B cell (primary cell): Measurements from ENCODE around the gene XRCC1. TPM values are rescaled to one million over a fixed set of nuclear protein-coding genes. Genes with fewer than 3 reads are reported as not detected.

ENCODE experiments used
- ATAC-seq: fragments of 200-7000 bp; cut with Tn5 transposase; one replicate; pipeline ENCODE4 v1.10.0; 2021; ENCODE audit warnings: low read depth, mild to moderate bottlenecking, moderate number of reproducible peaks, moderate library complexity
- CTCF ChIA-PET: fragments of 350-600 bp; sonication (Branson Sonifier 250); formaldehyde crosslinking; loops from one replicate; lab custom pipeline; 2021; ENCODE audit warnings: antibody characterized with exemption, inconsistent platforms; lab: Charles Lee
- POLR2A ChIA-PET: fragments of 350-600 bp; sonication (Branson Sonifier 250); formaldehyde crosslinking; loops from one replicate; lab custom pipeline; 2021; ENCODE audit warnings: antibody characterized with exemption; lab: Charles Lee
- DNase-seq: peaks from one replicate; pipeline ENCODE4 v3.0.0; 2013
- H2AFZ ChIP-seq: 2 replicates; pipeline ENCODE4 v1.6.1; 2012; ENCODE audit warnings: mild to moderate bottlenecking, low read depth, low read length; ENCODE audit not compliant: insufficient read depth, poor library complexity, severe bottlenecking
- H3K27ac ChIP-seq, 2 donors: 1 replicate in 1 of 2; 2 replicates in 1 of 2; pipeline ENCODE4 v1.5.1; 2012 to 2013; ENCODE audit warnings: low read length in 2 of 2, mild to moderate bottlenecking in 2 of 2, moderate library complexity in 1 of 2
- H3K27me3 ChIP-seq, 4 experiments: fragments of 200-600 bp in 1 of 4; sonication (generic) in 1 of 4; replicated peaks in 1 of 4; 1 replicate in 2 of 4; 2 replicates in 2 of 4; pipeline versions ENCODE4 v1.6.1 to v1.7.0; 2013 to 2016; ENCODE audit warnings: low read length in 3 of 4, mild to moderate bottlenecking in 2 of 4, mixed read lengths in 1 of 4, moderate library complexity in 1 of 4; ENCODE audit not compliant: insufficient read depth in 4 of 4, control insufficient read depth in 3 of 4; ENCODE audit errors: control extremely low read depth in 1 of 4
- H3K36me3 ChIP-seq, 2 experiments: replicated peaks in 1 of 2; 1 replicate in 1 of 2; 2 replicates in 1 of 2; pipeline versions ENCODE4 v1.6.1 to v1.7.1; 2013; ENCODE audit warnings: low read length in 1 of 2; ENCODE audit not compliant: insufficient read depth in 2 of 2, control insufficient read depth in 1 of 2; ENCODE audit errors: control extremely low read depth in 1 of 2, extremely low read depth in 1 of 2
- H3K4me1 ChIP-seq, 2 donors: fragments of 200-600 bp in 1 of 2; sonication (generic) in 1 of 2; 1 replicate in 1 of 2; 2 replicates in 1 of 2; pipeline versions ENCODE4 v1.5.1 to v1.6.1; 2013 to 2017; ENCODE audit warnings: low read length in 2 of 2; ENCODE audit not compliant: control insufficient read depth in 2 of 2, insufficient read depth in 2 of 2
- H3K4me2 ChIP-seq: replicated peaks from 2 replicates; pipeline ENCODE3; 2012; ENCODE audit warnings: mild to moderate bottlenecking, low read depth, low read length; ENCODE audit not compliant: poor library complexity, severe bottlenecking
- H3K4me3 ChIP-seq, 5 experiments: fragments of 200-600 bp in 1 of 5; sonication (generic) in 1 of 5; 1 replicate in 3 of 5; 2 replicates in 2 of 5; pipeline versions ENCODE4 v1.5.1 to v1.7.0; 2011 to 2016; ENCODE audit warnings: low read length in 4 of 5, mild to moderate bottlenecking in 4 of 5, low read depth in 2 of 5, control low read depth in 1 of 5, moderate library complexity in 1 of 5; ENCODE audit not compliant: insufficient read depth in 1 of 5; ENCODE audit errors: control extremely low read depth in 1 of 5, extremely low read depth in 1 of 5
- H3K79me2 ChIP-seq: fragments of 200-600 bp; sonication (generic); one replicate; pipeline ENCODE4 v1.6.0; 2016; ENCODE audit warnings: low read length; ENCODE audit not compliant: control insufficient read depth, insufficient read depth
- H3K9ac ChIP-seq: fragments of 200-600 bp; sonication (generic); 2 replicates; pipeline ENCODE4 v1.6.1; 2017; ENCODE audit warnings: mild to moderate bottlenecking, low read length, moderate library complexity
- H3K9me3 ChIP-seq, 3 donors: one replicate each; pipeline versions ENCODE4 v1.6.1 to v1.7.1; 2013; ENCODE audit warnings: low read length in 2 of 3; ENCODE audit not compliant: control insufficient read depth in 2 of 3, insufficient read depth in 1 of 3; ENCODE audit errors: control extremely low read depth in 1 of 3
- H4K20me1 ChIP-seq: 2 replicates; pipeline ENCODE4 v1.6.0; 2012; ENCODE audit warnings: mild to moderate bottlenecking, low read length; ENCODE audit not compliant: insufficient read depth, control insufficient read depth, poor library complexity, severe bottlenecking
- H3K27ac Mint-ChIP-seq: one replicate; pipeline ENCODE4 v1.8.0; 2021; ENCODE audit warnings: mixed read lengths
- H3K27me3 Mint-ChIP-seq: one replicate; pipeline ENCODE4 v1.8.0; 2021; ENCODE audit warnings: mixed read lengths
- H3K4me1 Mint-ChIP-seq: one replicate; pipeline ENCODE4 v1.8.0; 2021; ENCODE audit warnings: mixed read lengths
- H3K4me3 Mint-ChIP-seq: one replicate; pipeline ENCODE4 v1.8.0; 2021; ENCODE audit warnings: mixed read lengths
- H3K9me3 Mint-ChIP-seq: one replicate; pipeline ENCODE4 v1.8.0; 2022; ENCODE audit warnings: mixed read lengths; ENCODE audit not compliant: insufficient read depth
- EZH2 ChIP-seq: IDR thresholded peaks from 2 replicates; pipeline ENCODE4 v1.6.1; 2012; ENCODE audit warnings: borderline replicate concordance, low read depth, mild to moderate bottlenecking, moderate library complexity, low read length; ENCODE audit not compliant: insufficient read depth, poor library complexity, severe bottlenecking
- WGBS: methylation state at CpG from one replicate; pipeline ENCODE4 v1.1.5; 2013; ENCODE audit warnings: missing lambda C conversion rate; ENCODE audit not compliant: insufficient coverage; 5-methylcytosine and 5-hydroxymethylcytosine counted together
- intact Hi-C: fragments of 100-400 bp; cut with micrococcal nuclease; formaldehyde crosslinking; loops from one replicate; pipeline ENCODE4 v1.10.0; 2022
- polyA plus RNA-seq: library from polyadenylated mRNA; depleted of rRNA; stranded (reverse); fragments of >200 nt; gene quantifications from 2 replicates; pipeline ENCODE4 v1.2.3, GENCODE V29; 2012
- total RNA-seq, 2 donors: library from RNA; stranded (reverse); fragments of 120-200 nt in 1 of 2; gene quantifications; 1 replicate in 1 of 2; 2 replicates in 1 of 2; pipeline versions ENCODE4 v1.2.3 to v1.2.4, GENCODE V29; 2013 to 2022
- TF ChIP-seq, protein P1 (sequence below): fragments of 200-600 bp; IDR thresholded peaks from one replicate; pipeline ENCODE4 v1.8.0; 2022; ENCODE audit warnings: antibody characterized with exemption, mild to moderate bottlenecking

The XRCC1 gene
- total and polyA plus RNA-seq, 2 donors (not counting 1 experiment from before 2014, with no cell fraction given): 34.6 to 38.2 TPM

DNA sequence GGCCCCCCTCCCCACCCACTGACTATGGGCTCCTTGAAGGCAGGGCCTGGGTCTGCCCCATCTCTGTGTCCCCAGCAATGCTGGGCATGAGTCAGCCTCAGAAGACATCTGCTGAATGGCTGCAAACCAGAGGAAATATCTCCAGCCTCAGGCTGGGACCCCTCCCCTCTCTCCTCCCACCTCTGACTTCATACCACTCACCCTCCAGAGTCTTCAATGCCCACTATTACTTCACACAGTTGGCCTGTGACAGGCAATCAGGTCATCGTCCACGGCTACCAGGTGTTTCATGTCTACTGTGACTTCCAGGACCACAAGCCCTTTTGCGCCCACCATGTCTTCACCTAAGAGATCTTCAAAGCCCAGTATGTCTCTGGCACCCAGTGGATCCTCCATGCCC, 36.5 kb upstream of the XRCC1 start, which contains the start of gene SRRM5:
SRRM5 (plus strand) TSS at position 301 of the 400 bp plus-strand sequence; CDS start at position 335, 34 bp downstream.
- Histone ChIP-seq H4K20me1 (peaks cover 6% of the 10 kb centered on the region), H3K79me2 (peaks cover 36% of the 10 kb centered on the region), H3K4me1 (peaks cover 3 to 8% of the 10 kb centered on the region in 2 donors), H3K27me3 (no peaks in the 10 kb centered on the region), H3K4me2 (no peak within 1 kb of the TSS), H2AFZ (no peak within 1 kb of the TSS), H3K4me3 (no peak within 1 kb of the TSS), H3K36me3 (peaks cover 0 to 26% of the 10 kb centered on the region in 2 experiments), H3K9ac (no peak within 1 kb of the TSS), H3K9me3 (no peaks in the 10 kb centered on the region), H3K27ac (no peak within 1 kb of the TSS)
- ChIA-PET POLR2A (no interaction called here), CTCF (no interaction called here)
- DNase-seq (no peak), ATAC-seq (no peak)
- 98% methylated on average over 3 of the region's 3 CpGs for WGBS
- Mint-ChIP-seq H3K27me3 (no peaks in the 10 kb centered on the region), H3K9me3 (no peaks in the 10 kb centered on the region), H3K4me1 (peaks cover 6% of the 10 kb centered on the region), H3K27ac (no peak within 1 kb of the TSS), H3K4me3 (no peak within 1 kb of the TSS)
- intact Hi-C loops: no loop called here
- TF ChIP-seq, protein P1, sequence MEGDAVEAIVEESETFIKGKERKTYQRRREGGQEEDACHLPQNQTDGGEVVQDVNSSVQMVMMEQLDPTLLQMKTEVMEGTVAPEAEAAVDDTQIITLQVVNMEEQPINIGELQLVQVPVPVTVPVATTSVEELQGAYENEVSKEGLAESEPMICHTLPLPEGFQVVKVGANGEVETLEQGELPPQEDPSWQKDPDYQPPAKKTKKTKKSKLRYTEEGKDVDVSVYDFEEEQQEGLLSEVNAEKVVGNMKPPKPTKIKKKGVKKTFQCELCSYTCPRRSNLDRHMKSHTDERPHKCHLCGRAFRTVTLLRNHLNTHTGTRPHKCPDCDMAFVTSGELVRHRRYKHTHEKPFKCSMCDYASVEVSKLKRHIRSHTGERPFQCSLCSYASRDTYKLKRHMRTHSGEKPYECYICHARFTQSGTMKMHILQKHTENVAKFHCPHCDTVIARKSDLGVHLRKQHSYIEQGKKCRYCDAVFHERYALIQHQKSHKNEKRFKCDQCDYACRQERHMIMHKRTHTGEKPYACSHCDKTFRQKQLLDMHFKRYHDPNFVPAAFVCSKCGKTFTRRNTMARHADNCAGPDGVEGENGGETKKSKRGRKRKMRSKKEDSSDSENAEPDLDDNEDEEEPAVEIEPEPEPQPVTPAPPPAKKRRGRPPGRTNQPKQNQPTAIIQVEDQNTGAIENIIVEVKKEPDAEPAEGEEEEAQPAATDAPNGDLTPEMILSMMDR: no peak
- TF ChIP-seq EZH2: no peak

DNA sequence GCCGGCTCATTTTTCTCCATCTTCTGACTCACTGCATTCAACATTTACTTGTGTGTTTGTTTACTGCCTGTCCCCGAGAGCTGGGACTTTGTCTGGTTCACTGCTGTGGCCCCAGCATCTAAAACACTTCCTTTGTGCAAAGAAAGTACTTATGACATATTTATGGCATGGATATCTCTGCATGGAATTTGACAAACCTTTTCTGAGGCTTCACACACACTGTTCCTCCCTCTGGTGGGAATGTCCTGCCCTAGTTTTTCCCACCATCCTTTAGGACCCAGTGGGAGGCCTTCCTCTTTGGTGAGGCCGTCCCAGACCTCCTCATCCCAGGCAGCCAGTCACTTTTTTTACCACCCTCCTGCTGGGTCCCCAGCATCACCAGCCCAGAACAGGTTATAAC, 35.2 kb upstream of the XRCC1 start:
- Histone ChIP-seq H3K4me1 (peaks cover 3 to 8% of the 10 kb centered on the region in 2 donors), H2AFZ (no peak overlapping the region), H3K27me3 (no peaks in the 10 kb centered on the region), H3K36me3 (peaks cover 0 to 26% of the 10 kb centered on the region in 2 experiments), H4K20me1 (peaks cover 6% of the 10 kb centered on the region), H3K79me2 (peaks cover 32% of the 10 kb centered on the region), H3K9ac (no peak overlapping the region), H3K4me3 (no peak overlapping the region), H3K27ac (no peak overlapping the region), H3K4me2 (no peak overlapping the region), H3K9me3 (no peaks in the 10 kb centered on the region)
- Mint-ChIP-seq H3K27me3 (no peaks in the 10 kb centered on the region), H3K27ac (no peak overlapping the region), H3K4me1 (peaks cover 4% of the 10 kb centered on the region), H3K4me3 (no peak overlapping the region), H3K9me3 (no peaks in the 10 kb centered on the region)
- TF ChIP-seq EZH2: no peak
- TF ChIP-seq, protein P1: no peak
- POLR2A ChIA-PET: interaction anchor here (0.6 kb wide), 1 partner anchor 132 kb away, joined by 3 read pairs; no protein-coding TSS in a partner anchor
- no peak for ATAC-seq
- DNase-seq: no peak
- 100% methylated on average over 2 of the region's 3 CpGs for WGBS
- intact Hi-C loops: no loop called here
- CTCF ChIA-PET: no interaction called here
